GM13977 (cell line): Measurements from ENCODE around the gene CDC45.

Source experiments
- DNase-seq: peaks from one replicate; pipeline ENCODE4 v3.0.0; 2012; ENCODE audit warnings: low spot score
- in situ Hi-C: fragments of 300-500 bp; cut with MboI; formaldehyde crosslinking; loops from one replicate; pipeline ENCODE4 v1.12.0; 2022; ENCODE audit warnings: low sequenced_read_pairs, low pct_unique_long_range_greater_than_20kb, mixed read lengths, inconsistent platforms; ENCODE audit not compliant: unreplicated experiment
- TF ChIP-seq, protein P1 (sequence below): IDR thresholded peaks from 2 replicates; pipeline ENCODE4 v1.5.1; 2012; ENCODE audit warnings: mild to moderate bottlenecking, control low read depth; ENCODE audit not compliant: insufficient read depth; ENCODE audit errors: extremely low read depth, missing control alignments

Gene CDC45

DNA sequence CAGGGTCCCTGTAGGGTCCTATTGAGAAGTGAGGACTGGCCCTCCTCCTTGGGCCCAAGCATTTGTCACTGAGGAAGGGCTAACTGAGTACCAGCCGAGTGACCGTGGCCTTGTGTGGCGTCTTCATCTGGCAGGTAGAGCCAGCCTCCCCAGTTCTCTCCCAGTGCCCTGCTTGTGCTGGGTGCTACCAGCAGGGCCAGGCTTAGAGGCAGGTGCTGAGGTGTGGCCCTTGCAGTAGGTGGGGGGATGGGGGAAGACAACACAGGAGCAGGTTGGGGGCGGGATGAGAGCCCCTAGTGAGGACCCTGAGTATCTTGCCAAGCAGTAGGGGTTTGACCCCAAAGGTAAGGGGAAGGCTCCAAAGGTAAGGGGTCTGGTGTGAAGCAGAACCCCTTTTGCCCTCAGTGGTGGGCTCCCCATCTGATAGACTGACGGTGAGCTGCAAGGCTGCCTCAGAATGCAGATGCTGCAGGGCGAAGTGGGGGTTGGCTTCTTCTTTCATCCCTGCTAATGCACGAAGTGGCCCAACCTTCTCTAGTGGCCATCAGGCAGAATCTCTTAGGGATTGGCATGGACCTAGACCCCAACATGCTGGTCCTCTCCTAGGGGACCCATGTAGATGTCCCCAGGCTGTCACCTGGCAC, 19.6 kb downstream of the CDC45 start:
- no peak for DNase-seq
- TF ChIP-seq, protein P1, sequence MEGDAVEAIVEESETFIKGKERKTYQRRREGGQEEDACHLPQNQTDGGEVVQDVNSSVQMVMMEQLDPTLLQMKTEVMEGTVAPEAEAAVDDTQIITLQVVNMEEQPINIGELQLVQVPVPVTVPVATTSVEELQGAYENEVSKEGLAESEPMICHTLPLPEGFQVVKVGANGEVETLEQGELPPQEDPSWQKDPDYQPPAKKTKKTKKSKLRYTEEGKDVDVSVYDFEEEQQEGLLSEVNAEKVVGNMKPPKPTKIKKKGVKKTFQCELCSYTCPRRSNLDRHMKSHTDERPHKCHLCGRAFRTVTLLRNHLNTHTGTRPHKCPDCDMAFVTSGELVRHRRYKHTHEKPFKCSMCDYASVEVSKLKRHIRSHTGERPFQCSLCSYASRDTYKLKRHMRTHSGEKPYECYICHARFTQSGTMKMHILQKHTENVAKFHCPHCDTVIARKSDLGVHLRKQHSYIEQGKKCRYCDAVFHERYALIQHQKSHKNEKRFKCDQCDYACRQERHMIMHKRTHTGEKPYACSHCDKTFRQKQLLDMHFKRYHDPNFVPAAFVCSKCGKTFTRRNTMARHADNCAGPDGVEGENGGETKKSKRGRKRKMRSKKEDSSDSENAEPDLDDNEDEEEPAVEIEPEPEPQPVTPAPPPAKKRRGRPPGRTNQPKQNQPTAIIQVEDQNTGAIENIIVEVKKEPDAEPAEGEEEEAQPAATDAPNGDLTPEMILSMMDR, result no peak
- in situ Hi-C loops, result no loop called here

DNA sequence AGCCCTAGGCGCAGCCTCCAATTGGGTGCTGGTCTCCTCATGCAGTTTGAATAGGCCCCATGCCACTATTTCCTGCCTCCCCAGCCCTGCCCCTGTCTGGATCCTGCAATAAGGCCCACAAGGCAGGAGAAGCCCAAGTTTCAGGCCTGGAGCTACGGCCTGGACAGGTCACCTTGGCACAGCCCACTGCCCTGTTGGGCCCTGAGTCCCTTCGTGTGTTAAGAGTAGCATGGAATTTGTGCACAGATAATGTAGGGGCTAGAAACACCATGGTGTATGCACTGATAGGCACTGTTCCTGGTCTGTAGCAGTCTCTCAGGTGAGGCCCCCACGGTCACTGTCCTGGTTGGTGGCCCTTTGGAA, 20.1 kb downstream of the CDC45 start:
- in situ Hi-C loops, result no loop called here
- no peak for DNase-seq
- TF ChIP-seq, protein P1, result no peak

DNA sequence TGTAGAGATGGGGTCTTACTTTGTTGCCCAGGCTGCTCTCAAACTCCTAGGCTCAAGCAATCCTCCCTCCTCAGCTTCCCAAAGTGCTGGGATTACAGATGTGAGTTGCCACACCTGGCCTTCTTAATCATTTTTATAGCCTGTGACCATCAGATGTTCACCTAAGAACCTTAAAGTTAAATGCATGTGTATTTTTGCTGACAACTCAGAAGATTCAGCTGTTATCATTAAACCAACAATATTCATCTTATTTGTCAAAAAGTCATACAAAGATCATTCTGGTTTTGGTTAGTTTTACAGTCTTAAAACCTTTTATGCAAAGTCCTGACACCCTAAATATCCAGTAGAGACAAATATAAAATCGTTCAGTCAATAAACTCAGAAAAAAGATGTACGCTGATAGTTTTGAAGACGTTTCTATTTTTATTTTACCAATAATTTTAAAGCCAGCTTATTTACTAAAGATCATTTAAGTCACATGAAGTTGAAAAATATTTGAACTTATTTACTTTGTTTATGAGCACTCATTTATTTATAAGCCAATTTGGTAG, 22.3 kb downstream of the CDC45 start:
- TF ChIP-seq, protein P1, result no peak
- in situ Hi-C loops, result no loop called here
- DNase-seq, result no peak

DNA sequence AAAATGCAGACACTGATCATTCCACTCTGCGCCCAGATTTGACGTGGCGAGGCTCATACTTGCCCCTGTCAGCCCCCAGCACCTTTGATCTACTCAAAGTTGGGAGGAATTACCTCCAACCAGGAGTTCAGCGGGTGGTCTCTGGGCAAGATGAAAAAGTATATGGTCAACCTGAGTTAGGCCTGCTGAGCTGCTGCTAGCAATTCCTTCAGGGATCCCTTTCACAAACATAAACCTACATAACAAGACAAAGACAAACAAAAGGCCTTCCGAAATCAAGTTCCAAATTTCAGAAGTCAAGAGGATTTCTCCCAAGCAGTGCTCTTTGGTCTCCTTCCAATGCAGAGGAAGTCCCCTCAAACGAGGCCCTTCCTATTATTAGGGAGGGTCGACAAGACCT, 23.6 kb downstream of the CDC45 start:
- in situ Hi-C loops, result no loop called here
- TF ChIP-seq, protein P1, result no peak
- no peak for DNase-seq

DNA sequence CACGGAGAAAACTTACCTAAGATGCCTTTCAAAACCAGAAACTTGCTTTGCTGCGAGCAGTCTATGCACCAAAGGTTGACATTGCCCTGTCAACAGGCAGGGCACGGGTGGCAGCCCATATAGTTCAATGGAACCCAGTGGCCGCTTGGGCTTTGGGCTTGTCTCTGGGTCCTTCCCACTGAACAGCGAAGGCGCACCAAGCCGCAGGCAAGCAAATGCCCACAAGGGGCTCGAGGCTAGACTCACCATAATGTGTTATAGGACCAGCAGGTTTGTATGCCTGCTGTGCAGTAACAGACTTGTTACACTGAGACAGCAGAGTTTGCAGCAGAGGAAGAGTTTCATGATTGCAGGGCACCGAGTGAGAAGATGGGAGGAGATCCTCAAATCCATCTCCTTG, 24.1 kb downstream of the CDC45 start:
- TF ChIP-seq, protein P1, result no peak
- no peak for DNase-seq
- in situ Hi-C loops, result no loop called here

DNA sequence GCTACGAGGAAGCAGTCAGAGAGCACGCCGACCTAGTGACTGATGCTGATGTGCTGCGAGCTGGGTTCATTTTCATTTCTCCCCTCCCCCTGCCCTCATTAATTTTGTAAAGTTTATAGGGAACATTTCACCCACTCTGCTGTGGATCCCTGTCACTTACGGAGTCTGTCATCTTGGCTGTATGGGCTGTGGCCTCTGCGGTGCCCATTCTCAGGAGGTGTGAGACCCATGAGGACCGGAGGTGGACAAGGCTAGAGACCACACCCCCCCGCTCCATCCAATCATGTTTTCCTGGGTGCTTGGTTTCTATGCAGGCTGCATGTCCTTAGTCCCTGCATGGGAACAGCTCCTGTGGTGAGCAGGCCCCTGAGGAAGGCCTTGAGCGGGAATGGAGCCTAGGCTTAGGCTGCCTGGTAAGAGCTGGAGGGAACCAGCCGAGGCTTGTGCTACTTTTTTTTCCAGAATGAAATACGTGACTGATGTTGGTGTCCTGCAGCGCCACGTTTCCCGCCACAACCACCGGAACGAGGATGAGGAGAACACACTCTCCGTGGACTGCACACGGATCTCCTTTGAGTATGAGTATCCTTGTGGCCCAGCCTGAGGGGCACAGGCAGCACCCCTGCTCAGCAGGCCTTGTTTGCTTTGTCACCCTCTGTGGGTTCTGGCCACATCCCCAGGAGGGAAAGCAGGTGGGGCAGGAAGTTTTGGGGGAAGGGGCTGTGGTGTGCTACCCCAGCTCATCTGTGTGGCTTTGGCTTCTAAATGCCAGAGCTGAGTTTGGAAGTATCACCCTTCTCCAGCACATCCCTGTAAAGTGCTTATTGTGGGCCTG, 25.4 kb downstream of the CDC45 start:
- TF ChIP-seq, protein P1, result no peak
- in situ Hi-C loops, result no loop called here
- no peak for DNase-seq
